GM21825 (cell line): ENCODE results near the gene SHISA7.

ENCODE experiments used
- ATAC-seq: cut with Tn5 transposase; IDR thresholded peaks from one replicate; pipeline ENCODE4 v1.9.1; 2021; ENCODE audit warnings: mild to moderate bottlenecking, moderate library complexity; ENCODE audit not compliant: unreplicated experiment

The SHISA7 gene

GRCh38 chr19:55482156-55482961 lies 39.3 kb upstream of the SHISA7 start:
- ATAC-seq, result no peak

GRCh38 chr19:55481794-55482155 lies 38.7 kb upstream of the SHISA7 start:
- no peak for ATAC-seq

GRCh38 chr19:55481148-55481793 lies 38.2 kb upstream of the SHISA7 start:
- no peak for ATAC-seq

GRCh38 chr19:55479451-55480230 lies 36.5 kb upstream of the SHISA7 start:
- ATAC-seq, result no peak

- no peak for ATAC-seq
Observed at GRCh38 chr19:55479045-55479444, 35.9 kb upstream of the SHISA7 start.

GRCh38 chr19:55478364-55478763 lies 35.3 kb upstream of the SHISA7 start:
- ATAC-seq, result no peak

GRCh38 chr19:55477905-55478304 lies 34.8 kb upstream of the SHISA7 start:
- ATAC-seq, result no peak

GRCh38 chr19:55476100-55476775 lies 33.1 kb upstream of the SHISA7 start, which contains the start of gene ZNF628:
TSS of gene ZNF628 (plus strand) at chr19:55476617. CDS start at chr19:55479911, 3,294 bp downstream.
- peak; percentile 83 for ATAC-seq

- ATAC-seq, result no peak
Observed at GRCh38 chr19:55474269-55475265, 31.5 kb upstream of the SHISA7 start.

GRCh38 chr19:55473225-55474012 lies 30.3 kb upstream of the SHISA7 start:
- no peak for ATAC-seq

- no peak for ATAC-seq
Observed at GRCh38 chr19:55472463-55472862, 29.4 kb upstream of the SHISA7 start.

- no peak for ATAC-seq
Observed at GRCh38 chr19:55471266-55471665, 28.2 kb upstream of the SHISA7 start.

- no peak for ATAC-seq
Observed at GRCh38 chr19:55468054-55468393, 24.9 kb upstream of the SHISA7 start.

- peak; percentile 50 for ATAC-seq
Observed at GRCh38 chr19:55467236-55468053, 24.3 kb upstream of the SHISA7 start.

GRCh38 chr19:55466241-55466614 lies 23.1 kb upstream of the SHISA7 start:
- ATAC-seq, result no peak

- ATAC-seq, result no peak
Observed at GRCh38 chr19:55465460-55466240, 22.6 kb upstream of the SHISA7 start.

- no peak for ATAC-seq
Observed at GRCh38 chr19:55464662-55465054, 21.6 kb upstream of the SHISA7 start, which contains the start of gene C19orf85. TSS of gene C19orf85 (minus strand) at chr19:55464751. CDS start at chr19:55464554, 197 bp downstream.
